RWPE1 (cell line): Measurements from ENCODE around the gene CCDC74A.

Experiments
- CTCF ChIA-PET: fragments of 350-600 bp; sonication (Branson Sonifier 250); formaldehyde crosslinking; extraction: SDS; loops from one replicate; lab custom pipeline; 2021; lab: Yijun Ruan, JAX
- POLR2A ChIA-PET: fragments of 400-600 bp; formaldehyde crosslinking; extraction: SDS; loops from one replicate; lab custom pipeline; 2020; ENCODE audit warnings: antibody characterized with exemption; ENCODE audit not compliant: low non-redundant PET; lab: Yijun Ruan, JAX
- DNase-seq: peaks from one replicate; pipeline ENCODE4 v3.0.0; 2012; ENCODE audit warnings: low spot score
- H3K27ac ChIP-seq: fragments of 450-650 bp; 2 replicates; pipeline ENCODE4 v1.5.1; 2017
- TF ChIP-seq, protein P1 (sequence below): fragments of 450-650 bp; conservative IDR thresholded peaks from 2 replicates; pipeline ENCODE4 v1.5.1; 2017; ENCODE audit warnings: low read depth, mild to moderate bottlenecking

CCDC74A gene

DNA sequence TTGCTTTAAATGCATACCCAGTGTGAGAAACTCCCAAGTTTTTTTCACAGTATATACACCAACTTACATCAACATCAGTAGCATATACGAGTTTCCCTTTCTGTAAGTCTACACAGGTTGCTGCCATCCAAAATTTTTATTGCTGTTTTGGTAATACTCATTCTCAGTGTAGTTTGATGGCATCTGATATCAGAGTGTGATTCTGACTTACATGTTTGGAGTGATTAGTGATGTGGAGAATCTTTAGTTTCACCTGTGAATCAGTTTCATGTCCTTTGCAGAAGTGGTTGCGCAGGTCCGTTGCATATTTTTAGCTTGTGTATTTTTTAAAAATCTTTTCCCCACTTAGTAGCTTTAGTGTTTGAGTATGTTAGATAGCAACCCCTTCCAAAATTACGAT, 50.1 kb downstream of the CCDC74A start:
- ChIA-PET POLR2A (no interaction called here), CTCF (no interaction called here)
- TF ChIP-seq, protein P1, sequence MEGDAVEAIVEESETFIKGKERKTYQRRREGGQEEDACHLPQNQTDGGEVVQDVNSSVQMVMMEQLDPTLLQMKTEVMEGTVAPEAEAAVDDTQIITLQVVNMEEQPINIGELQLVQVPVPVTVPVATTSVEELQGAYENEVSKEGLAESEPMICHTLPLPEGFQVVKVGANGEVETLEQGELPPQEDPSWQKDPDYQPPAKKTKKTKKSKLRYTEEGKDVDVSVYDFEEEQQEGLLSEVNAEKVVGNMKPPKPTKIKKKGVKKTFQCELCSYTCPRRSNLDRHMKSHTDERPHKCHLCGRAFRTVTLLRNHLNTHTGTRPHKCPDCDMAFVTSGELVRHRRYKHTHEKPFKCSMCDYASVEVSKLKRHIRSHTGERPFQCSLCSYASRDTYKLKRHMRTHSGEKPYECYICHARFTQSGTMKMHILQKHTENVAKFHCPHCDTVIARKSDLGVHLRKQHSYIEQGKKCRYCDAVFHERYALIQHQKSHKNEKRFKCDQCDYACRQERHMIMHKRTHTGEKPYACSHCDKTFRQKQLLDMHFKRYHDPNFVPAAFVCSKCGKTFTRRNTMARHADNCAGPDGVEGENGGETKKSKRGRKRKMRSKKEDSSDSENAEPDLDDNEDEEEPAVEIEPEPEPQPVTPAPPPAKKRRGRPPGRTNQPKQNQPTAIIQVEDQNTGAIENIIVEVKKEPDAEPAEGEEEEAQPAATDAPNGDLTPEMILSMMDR: no peak
- no peak for DNase-seq
- H3K27ac ChIP-seq: no peak overlapping the region

DNA sequence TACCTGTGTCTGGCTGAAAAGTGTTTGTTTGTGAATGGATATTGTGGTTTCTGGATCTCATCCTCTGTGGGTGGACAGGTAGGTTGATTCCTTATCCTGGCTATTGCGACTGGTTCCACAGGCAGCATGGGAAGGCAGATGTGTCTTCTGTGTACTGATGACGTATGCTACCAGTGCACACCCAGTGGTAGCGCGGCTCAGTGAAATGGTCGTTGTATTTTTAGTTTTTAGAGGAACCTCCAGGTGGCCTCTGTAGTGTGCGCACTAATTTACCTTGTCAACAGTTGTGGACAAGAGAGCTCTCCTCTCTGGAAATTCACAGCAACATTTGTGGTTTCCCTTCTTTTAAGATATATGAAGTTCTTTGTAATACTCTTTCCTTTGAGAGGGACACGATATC, 52.5 kb downstream of the CCDC74A start:
- ChIA-PET POLR2A (no interaction called here), CTCF (no interaction called here)
- DNase-seq: no peak
- TF ChIP-seq, protein P1: no peak
- no peak overlapping the region for H3K27ac ChIP-seq
